HepG2 (cell line): Measurements from ENCODE around the gene MILR1. TPM values are rescaled to one million over a fixed set of nuclear protein-coding genes. Genes with fewer than 3 reads are reported as not detected.

Source experiments
- ARID2 ChIP-seq: sonication (generic); formaldehyde crosslinking; IDR thresholded peaks from 2 replicates; pipeline ENCODE4 v1.8.1; 2022; ENCODE audit warnings: mild to moderate bottlenecking, missing genetic modification reagents, borderline replicate concordance
- GATAD2A ChIP-seq: IDR thresholded peaks from 2 replicates; pipeline ENCODE4 v1.6.1; 2016
- KDM2A ChIP-seq: sonication (generic); formaldehyde crosslinking; IDR thresholded peaks from 2 replicates; pipeline ENCODE4 v1.4.0; 2020; ENCODE audit warnings: low read depth, missing genetic modification reagents, borderline replicate concordance
- MATR3 ChIP-seq: sonication (generic); formaldehyde crosslinking; IDR thresholded peaks from 2 replicates; pipeline ENCODE4 v1.4.0; 2020; ENCODE audit warnings: missing genetic modification reagents
- TBX2 ChIP-seq: sonication (generic); formaldehyde crosslinking; IDR thresholded peaks from 2 replicates; pipeline ENCODE4 v1.5.0; 2020; ENCODE audit warnings: missing genetic modification reagents, mild to moderate bottlenecking, borderline replicate concordance
- TMF1 ChIP-seq: sonication (generic); formaldehyde crosslinking; IDR thresholded peaks from 2 replicates; pipeline ENCODE4 v1.8.1; 2022; ENCODE audit warnings: low read depth, missing genetic modification reagents
- U2AF2 ChIP-seq: fragments of 200-400 bp; formaldehyde crosslinking; IDR thresholded peaks from 2 replicates; pipeline ENCODE4 v1.6.1; 2017; ENCODE audit warnings: low read depth, mild to moderate bottlenecking, low read length
- XRCC5 ChIP-seq: fragments of 200-400 bp; formaldehyde crosslinking; optimal IDR thresholded peaks from 2 replicates; pipeline ENCODE3; 2017; ENCODE audit warnings: mild to moderate bottlenecking, low read length
- ZFP36 ChIP-seq: fragments of 150-350 bp; IDR thresholded peaks from 2 replicates; pipeline ENCODE4 v1.6.1; 2018; ENCODE audit warnings: borderline replicate concordance, low read length, low read depth; ENCODE audit not compliant: partially characterized antibody
- ZNF121 ChIP-seq: sonication (generic); formaldehyde crosslinking; IDR thresholded peaks from 2 replicates; pipeline ENCODE4 v1.5.0; 2020; ENCODE audit warnings: mild to moderate bottlenecking, missing genetic modification reagents
- ZNF180 ChIP-seq: sonication (generic); formaldehyde crosslinking; IDR thresholded peaks from 2 replicates; pipeline ENCODE4 v1.4.0; 2020; ENCODE audit warnings: low read depth, missing genetic modification reagents, borderline replicate concordance
- ZNF20 ChIP-seq: sonication (generic); formaldehyde crosslinking; IDR thresholded peaks from 2 replicates; pipeline ENCODE4 v1.4.0; 2020; ENCODE audit warnings: mild to moderate bottlenecking, moderate library complexity, missing genetic modification reagents
- ZNF274 ChIP-seq: sonication (generic); formaldehyde crosslinking; IDR thresholded peaks from 2 replicates; pipeline ENCODE4 v1.5.1; 2020; ENCODE audit warnings: mild to moderate bottlenecking, missing genetic modification reagents
- ZNF335 ChIP-seq: sonication (generic); formaldehyde crosslinking; IDR thresholded peaks from 2 replicates; pipeline ENCODE4 v1.4.0; 2020; ENCODE audit warnings: missing genetic modification reagents
- ZNF563 ChIP-seq: sonication (generic); formaldehyde crosslinking; IDR thresholded peaks from 2 replicates; pipeline ENCODE4 v1.8.0; 2022; ENCODE audit warnings: mild to moderate bottlenecking, moderate library complexity, missing genetic modification reagents
- polyA plus RNA-seq, 8 experiments: library from polyadenylated mRNA; depleted of rRNA in 3 of 8; stranded (reverse) in 7 of 8; unstranded in 1 of 8; fragments of >200 nt; fragmentation: Illumina TruSeq in 4 of 8; extraction: Trizol in 4 of 8; gene quantifications; 2 replicates each; pipeline versions ENCODE4 v1.2.1 to v1.2.3, GENCODE V29; 2011 to 2016; ENCODE audit warnings: low read depth in 4 of 8, missing spikeins in 1 of 8, mixed read lengths in 1 of 8; ENCODE audit not compliant: insufficient read depth in 1 of 8
- total RNA-seq, 5 experiments: library from RNA; depleted of rRNA; stranded (reverse); fragments of >200 nt; fragmentation: Illumina TruSeq; extraction: Trizol; gene quantifications; 2 replicates each; pipeline ENCODE4 v1.2.3, GENCODE V29; 2016; ENCODE audit warnings: low read depth in 1 of 5
- TF ChIP-seq, protein P1 (sequence below): sonication (generic); formaldehyde crosslinking; IDR thresholded peaks from 2 replicates; pipeline ENCODE4 v1.9.0; 2022; ENCODE audit warnings: low read depth, missing genetic modification reagents
- TF ChIP-seq, protein P2 (sequence below): fragments of 450-650 bp; IDR thresholded peaks from 2 replicates; pipeline ENCODE4 v1.6.1; 2016
- TF ChIP-seq, protein P3 (sequence below): IDR thresholded peaks from 2 replicates; pipeline ENCODE4 v1.6.1; 2016; ENCODE audit warnings: missing genetic modification reagents, missing compliant biosample characterization
- TF ChIP-seq, protein P4 (sequence below): sonication (generic); formaldehyde crosslinking; IDR thresholded peaks from 2 replicates; pipeline ENCODE4 v1.4.0; 2020; ENCODE audit warnings: missing genetic modification reagents, mild to moderate bottlenecking, borderline replicate concordance
- TF ChIP-seq, protein P5 (sequence below): sonication (generic); formaldehyde crosslinking; IDR thresholded peaks from 2 replicates; pipeline ENCODE4 v1.8.0; 2022; ENCODE audit warnings: missing genetic modification reagents, mild to moderate bottlenecking, moderate library complexity, borderline replicate concordance

Gene MILR1
- total and polyA plus RNA-seq, 2 of the 13 experiments (the other 11 are each of a cell fraction or from before 2014, with no cell fraction given), result 0.27 to 1.7 TPM

DNA sequence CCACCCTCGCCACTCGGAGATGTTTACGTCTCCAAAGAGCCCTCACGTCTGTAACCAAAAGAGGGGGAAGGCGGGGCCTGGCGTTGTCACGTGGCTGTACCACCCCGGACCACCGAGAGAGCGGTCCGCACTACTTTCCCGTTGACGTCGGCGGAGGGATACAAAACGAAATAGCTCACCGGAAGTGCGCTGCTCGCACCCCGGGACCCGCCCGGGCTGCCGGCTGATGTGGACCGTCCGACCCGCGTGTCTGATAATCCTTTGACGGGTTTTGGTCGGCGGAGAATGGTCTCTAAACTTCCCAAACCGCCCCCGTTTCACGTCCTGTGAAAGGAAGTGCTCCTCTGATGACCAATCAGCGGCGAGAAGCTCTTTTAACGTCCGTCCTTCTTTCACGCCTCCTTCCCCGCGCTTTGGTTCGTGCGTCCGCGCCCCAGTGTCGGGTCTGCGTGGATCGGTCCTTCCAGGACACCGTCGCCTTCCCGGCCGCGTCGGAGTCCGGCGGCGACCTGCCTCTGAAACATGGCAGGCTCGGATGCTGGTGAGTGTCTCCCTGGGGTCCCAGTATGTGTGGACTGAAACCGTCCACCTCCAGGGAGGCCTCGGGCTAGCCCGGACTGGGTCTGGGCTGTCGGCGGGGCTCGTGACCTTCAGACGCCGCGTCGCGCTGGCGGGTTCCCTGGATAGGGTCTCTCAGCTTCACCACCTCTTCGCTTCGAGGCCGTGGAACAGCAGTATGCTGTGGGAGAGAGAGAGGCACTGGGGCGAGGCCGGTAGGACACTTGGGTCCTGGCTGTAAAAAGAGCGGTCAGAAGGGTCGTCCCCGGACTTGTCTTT lies 57.9 kb downstream of the MILR1 start, which contains the start of gene CEP95 (continued):
- TF ChIP-seq U2AF2 (peak; percentile 33; the same call in 1 of the 2 replicates), ZNF563 (CRISPR knock-in tag) (peak; percentile 94), MATR3 (no peak), ZNF121 (CRISPR knock-in tag) (peak; percentile 6; the same call in 1 of the 2 replicates), ZFP36 (no peak), ZNF20 (CRISPR knock-in tag) (peak; percentile 94; the same call in 1 of the 2 replicates), KDM2A (CRISPR knock-in tag) (peak; percentile 80), TBX2 (peak; percentile 93), ZNF274 (CRISPR knock-in tag) (peak; percentile 83; the same call in 1 of the 2 replicates), TMF1 (no peak), GATAD2A (CRISPR knock-in tag) (peak; percentile 71; the same call in 1 of the 2 replicates), ARID2 (0 out of 2 replicates have a peak, but pooled peaks have one; percentile 46), ZNF335 (CRISPR knock-in tag) (no peak), XRCC5 (peak; percentile 61), ZNF180 (CRISPR knock-in tag) (no peak; the same call in 1 of the 2 replicates)
- TF ChIP-seq, protein P1, sequence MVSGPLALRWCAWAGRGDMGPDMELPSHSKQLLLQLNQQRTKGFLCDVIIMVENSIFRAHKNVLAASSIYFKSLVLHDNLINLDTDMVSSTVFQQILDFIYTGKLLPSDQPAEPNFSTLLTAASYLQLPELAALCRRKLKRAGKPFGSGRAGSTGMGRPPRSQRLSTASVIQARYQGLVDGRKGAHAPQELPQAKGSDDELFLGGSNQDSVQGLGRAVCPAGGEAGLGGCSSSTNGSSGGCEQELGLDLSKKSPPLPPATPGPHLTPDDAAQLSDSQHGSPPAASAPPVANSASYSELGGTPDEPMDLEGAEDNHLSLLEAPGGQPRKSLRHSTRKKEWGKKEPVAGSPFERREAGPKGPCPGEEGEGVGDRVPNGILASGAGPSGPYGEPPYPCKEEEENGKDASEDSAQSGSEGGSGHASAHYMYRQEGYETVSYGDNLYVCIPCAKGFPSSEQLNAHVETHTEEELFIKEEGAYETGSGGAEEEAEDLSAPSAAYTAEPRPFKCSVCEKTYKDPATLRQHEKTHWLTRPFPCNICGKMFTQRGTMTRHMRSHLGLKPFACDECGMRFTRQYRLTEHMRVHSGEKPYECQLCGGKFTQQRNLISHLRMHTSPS (CRISPR knock-in tag), result no peak
- TF ChIP-seq, protein P2, sequence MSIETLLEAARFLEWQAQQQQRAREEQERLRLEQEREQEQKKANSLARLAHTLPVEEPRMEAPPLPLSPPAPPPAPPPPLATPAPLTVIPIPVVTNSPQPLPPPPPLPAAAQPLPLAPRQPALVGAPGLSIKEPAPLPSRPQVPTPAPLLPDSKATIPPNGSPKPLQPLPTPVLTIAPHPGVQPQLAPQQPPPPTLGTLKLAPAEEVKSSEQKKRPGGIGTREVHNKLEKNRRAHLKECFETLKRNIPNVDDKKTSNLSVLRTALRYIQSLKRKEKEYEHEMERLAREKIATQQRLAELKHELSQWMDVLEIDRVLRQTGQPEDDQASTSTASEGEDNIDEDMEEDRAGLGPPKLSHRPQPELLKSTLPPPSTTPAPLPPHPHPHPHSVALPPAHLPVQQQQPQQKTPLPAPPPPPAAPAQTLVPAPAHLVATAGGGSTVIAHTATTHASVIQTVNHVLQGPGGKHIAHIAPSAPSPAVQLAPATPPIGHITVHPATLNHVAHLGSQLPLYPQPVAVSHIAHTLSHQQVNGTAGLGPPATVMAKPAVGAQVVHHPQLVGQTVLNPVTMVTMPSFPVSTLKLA, result peak; percentile 63
- TF ChIP-seq, protein P3, sequence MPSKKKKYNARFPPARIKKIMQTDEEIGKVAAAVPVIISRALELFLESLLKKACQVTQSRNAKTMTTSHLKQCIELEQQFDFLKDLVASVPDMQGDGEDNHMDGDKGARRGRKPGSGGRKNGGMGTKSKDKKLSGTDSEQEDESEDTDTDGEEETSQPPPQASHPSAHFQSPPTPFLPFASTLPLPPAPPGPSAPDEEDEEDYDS, result no peak
- TF ChIP-seq, protein P4, sequence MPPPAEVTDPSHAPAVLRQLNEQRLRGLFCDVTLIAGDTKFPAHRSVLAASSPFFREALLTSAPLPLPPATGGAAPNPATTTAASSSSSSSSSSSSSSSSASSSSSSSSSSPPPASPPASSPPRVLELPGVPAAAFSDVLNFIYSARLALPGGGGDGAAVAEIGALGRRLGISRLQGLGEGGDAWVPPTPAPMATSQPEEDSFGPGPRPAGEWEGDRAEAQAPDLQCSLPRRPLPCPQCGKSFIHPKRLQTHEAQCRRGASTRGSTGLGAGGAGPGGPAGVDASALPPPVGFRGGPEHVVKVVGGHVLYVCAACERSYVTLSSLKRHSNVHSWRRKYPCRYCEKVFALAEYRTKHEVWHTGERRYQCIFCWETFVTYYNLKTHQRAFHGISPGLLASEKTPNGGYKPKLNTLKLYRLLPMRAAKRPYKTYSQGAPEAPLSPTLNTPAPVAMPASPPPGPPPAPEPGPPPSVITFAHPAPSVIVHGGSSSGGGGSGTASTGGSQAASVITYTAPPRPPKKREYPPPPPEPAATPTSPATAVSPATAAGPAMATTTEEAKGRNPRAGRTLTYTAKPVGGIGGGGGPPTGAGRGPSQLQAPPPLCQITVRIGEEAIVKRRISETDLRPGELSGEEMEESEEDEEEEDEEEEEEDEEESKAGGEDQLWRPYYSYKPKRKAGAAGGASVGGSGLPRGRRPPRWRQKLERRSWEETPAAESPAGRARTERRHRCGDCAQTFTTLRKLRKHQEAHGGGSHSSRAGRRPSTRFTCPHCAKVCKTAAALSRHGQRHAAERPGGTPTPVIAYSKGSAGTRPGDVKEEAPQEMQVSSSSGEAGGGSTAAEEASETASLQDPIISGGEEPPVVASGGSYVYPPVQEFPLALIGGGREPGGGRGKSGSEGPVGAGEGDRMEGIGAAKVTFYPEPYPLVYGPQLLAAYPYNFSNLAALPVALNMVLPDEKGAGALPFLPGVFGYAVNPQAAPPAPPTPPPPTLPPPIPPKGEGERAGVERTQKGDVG (CRISPR knock-in tag), result peak; percentile 71
- TF ChIP-seq, protein P5, sequence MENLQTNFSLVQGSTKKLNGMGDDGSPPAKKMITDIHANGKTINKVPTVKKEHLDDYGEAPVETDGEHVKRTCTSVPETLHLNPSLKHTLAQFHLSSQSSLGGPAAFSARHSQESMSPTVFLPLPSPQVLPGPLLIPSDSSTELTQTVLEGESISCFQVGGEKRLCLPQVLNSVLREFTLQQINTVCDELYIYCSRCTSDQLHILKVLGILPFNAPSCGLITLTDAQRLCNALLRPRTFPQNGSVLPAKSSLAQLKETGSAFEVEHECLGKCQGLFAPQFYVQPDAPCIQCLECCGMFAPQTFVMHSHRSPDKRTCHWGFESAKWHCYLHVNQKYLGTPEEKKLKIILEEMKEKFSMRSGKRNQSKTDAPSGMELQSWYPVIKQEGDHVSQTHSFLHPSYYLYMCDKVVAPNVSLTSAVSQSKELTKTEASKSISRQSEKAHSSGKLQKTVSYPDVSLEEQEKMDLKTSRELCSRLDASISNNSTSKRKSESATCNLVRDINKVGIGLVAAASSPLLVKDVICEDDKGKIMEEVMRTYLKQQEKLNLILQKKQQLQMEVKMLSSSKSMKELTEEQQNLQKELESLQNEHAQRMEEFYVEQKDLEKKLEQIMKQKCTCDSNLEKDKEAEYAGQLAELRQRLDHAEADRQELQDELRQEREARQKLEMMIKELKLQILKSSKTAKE (CRISPR knock-in tag), result peak; percentile 56
